SHP77 (cell line): ENCODE data around the gene SPPL2A.
"Not testable (repeated sequence)": the region's sequence is repeated elsewhere in the genome, so short reads cannot be mapped to it uniquely, and the experiment has no call there.

Source experiments
- DNase-seq, 2 experiments: peaks; one replicate each; lab custom pipeline; 2025; lab: John Stamatoyannopoulos, UW

Gene SPPL2A

GRCh38 chr15:50773389-50773788, 7.9 kb upstream of the SPPL2A start:
- no peak for DNase-seq

GRCh38 chr15:50767332-50767861, 1.9 kb upstream of the SPPL2A start:
- DNase-seq, result no peak

GRCh38 chr15:50764461-50765194, 878 bp downstream of the SPPL2A start:
- DNase-seq, result no peak

- DNase-seq, result no peak
Observed at GRCh38 chr15:50758712-50759205, 6.7 kb downstream of the SPPL2A start.

- DNase-seq, result no peak
Observed at GRCh38 chr15:50753463-50753862, 12.0 kb downstream of the SPPL2A start.

- no peak for DNase-seq
Observed at GRCh38 chr15:50751394-50751793, 14.1 kb downstream of the SPPL2A start.

GRCh38 chr15:50750227-50750705, 15.2 kb downstream of the SPPL2A start:
- no peak for DNase-seq

- DNase-seq, result no peak
Observed at GRCh38 chr15:50747523-50747922, 18.0 kb downstream of the SPPL2A start.

GRCh38 chr15:50744601-50745000, 20.9 kb downstream of the SPPL2A start:
- DNase-seq, result no peak

- DNase-seq, result no peak
Observed at GRCh38 chr15:50740955-50741354, 24.6 kb downstream of the SPPL2A start.

- DNase-seq, result no peak
Observed at GRCh38 chr15:50736823-50737222, 28.7 kb downstream of the SPPL2A start.

GRCh38 chr15:50735156-50735555, 30.4 kb downstream of the SPPL2A start:
- DNase-seq, result no peak

- no peak for DNase-seq
Observed at GRCh38 chr15:50726315-50726714, 39.2 kb downstream of the SPPL2A start.

- no peak for DNase-seq
Observed at GRCh38 chr15:50718700-50719125, 46.8 kb downstream of the SPPL2A start.

- no peak for DNase-seq
Observed at GRCh38 chr15:50712018-50712417, 53.5 kb downstream of the SPPL2A start.

- no peak for DNase-seq
Observed at GRCh38 chr15:50710585-50710984, 54.9 kb downstream of the SPPL2A start.

GRCh38 chr15:50707878-50708427, 57.6 kb downstream of the SPPL2A start:
- no peak for DNase-seq

GRCh38 chr15:50702762-50703334, 62.7 kb downstream of the SPPL2A start:
- DNase-seq, result no peak

- no peak for DNase-seq
Observed at GRCh38 chr15:50698101-50698500, 67.4 kb downstream of the SPPL2A start.

- DNase-seq, result no peak
Observed at GRCh38 chr15:50697109-50697797, 68.3 kb downstream of the SPPL2A start.

GRCh38 chr15:50694634-50695165, 70.8 kb downstream of the SPPL2A start:
- DNase-seq, result not testable (repeated sequence)

GRCh38 chr15:50687302-50687902, 78.1 kb downstream of the SPPL2A start:
- no peak for DNase-seq
